ENCODE results near the gene ACP7.

DNA sequence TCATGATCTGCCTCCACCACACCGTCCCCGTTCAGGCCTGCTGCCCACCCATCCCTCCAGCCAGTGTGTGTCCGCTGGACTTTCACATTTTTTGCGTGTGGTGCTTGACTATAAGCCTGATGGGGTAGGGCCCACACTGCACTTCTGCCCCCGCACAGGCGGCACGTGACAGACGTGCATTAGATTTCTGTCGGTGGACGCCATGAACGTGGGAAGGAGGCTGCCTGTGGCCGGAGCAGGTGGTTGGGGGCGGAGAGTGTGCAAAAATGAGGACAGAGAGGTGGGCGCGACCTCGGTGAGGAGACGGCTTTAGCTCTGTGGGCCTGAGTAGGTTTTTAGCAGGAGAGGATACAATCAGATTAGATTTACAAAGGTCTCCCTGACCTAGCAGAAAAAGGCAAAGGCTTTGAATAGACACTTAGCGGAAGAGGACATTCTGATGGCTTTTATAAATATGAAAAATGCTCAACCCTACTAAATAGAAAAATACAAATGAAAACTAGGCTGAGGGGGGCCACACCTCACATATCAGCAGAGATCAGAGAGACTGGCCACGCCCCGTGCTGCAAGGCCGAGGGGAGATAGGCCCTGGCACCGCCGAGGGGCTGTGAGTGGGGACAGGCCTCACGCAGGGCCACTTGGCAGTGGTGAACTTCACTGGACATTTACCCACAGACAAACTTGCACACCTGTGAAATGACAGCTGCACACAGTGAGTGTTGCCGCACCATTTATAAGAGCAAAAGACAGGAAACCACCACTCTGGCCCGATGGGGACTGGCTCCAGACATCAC lies 66.8 kb downstream of the ACP7 start:
- TF ChIP-seq, protein P1, sequence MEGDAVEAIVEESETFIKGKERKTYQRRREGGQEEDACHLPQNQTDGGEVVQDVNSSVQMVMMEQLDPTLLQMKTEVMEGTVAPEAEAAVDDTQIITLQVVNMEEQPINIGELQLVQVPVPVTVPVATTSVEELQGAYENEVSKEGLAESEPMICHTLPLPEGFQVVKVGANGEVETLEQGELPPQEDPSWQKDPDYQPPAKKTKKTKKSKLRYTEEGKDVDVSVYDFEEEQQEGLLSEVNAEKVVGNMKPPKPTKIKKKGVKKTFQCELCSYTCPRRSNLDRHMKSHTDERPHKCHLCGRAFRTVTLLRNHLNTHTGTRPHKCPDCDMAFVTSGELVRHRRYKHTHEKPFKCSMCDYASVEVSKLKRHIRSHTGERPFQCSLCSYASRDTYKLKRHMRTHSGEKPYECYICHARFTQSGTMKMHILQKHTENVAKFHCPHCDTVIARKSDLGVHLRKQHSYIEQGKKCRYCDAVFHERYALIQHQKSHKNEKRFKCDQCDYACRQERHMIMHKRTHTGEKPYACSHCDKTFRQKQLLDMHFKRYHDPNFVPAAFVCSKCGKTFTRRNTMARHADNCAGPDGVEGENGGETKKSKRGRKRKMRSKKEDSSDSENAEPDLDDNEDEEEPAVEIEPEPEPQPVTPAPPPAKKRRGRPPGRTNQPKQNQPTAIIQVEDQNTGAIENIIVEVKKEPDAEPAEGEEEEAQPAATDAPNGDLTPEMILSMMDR (IDR thresholded peaks at IDR 0.05; ENCODE audit: insufficient read depth, low read length, poor library complexity, severe bottlenecking) = no peak
- TF ChIP-seq EZH2phosphoT487 (conservative IDR thresholded peaks at IDR 0.05; ENCODE audit: low read length) = no peak
